ENCODE results near the gene RAPGEF6.

Gene RAPGEF6

DNA sequence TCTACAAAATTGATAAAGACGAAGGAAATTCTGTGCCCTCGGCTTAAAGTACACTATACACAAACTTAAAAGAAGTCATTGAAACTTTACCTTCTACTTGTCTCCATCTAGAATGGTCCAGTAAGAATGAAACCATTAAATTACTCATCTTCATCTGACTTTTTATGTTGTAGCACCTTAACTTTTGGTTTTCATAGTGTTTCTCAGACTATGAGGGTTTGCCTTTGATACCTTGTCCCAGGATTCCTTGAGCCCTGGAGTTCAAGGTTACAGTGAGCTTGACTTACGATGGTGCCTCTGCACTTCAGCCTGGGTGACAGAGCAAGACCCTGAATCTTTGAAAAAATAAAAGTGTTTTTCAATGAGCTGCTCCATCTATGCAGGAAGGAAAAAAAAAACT, 239.0 kb downstream of the RAPGEF6 start:
- DNase-seq (ENCODE audit: low spot score) = peak; percentile 56
- TF ChIP-seq, protein P1, sequence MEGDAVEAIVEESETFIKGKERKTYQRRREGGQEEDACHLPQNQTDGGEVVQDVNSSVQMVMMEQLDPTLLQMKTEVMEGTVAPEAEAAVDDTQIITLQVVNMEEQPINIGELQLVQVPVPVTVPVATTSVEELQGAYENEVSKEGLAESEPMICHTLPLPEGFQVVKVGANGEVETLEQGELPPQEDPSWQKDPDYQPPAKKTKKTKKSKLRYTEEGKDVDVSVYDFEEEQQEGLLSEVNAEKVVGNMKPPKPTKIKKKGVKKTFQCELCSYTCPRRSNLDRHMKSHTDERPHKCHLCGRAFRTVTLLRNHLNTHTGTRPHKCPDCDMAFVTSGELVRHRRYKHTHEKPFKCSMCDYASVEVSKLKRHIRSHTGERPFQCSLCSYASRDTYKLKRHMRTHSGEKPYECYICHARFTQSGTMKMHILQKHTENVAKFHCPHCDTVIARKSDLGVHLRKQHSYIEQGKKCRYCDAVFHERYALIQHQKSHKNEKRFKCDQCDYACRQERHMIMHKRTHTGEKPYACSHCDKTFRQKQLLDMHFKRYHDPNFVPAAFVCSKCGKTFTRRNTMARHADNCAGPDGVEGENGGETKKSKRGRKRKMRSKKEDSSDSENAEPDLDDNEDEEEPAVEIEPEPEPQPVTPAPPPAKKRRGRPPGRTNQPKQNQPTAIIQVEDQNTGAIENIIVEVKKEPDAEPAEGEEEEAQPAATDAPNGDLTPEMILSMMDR (IDR thresholded peaks at IDR 0.05; ENCODE audit: extremely low read depth, missing control alignments) = no peak

DNA sequence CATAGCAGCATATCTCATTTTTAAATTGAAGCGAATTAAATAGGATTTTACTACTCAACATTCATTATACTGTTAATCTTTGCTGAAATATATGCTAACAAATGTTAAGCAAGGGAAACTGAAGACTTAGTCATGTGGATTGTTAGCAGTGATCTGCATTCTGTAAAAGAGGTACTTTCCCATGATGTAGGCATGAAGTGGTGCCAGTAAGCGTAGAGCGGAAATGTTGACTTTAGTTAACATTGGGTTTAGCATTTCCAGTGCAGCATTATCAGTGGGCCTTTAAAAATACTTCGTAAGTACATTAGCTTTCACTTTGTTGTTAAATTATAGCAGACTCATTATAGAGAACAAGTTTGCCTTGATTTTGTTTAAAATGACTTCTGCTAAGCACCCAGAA, 240.9 kb downstream of the RAPGEF6 start:
- DNase-seq (ENCODE audit: low spot score) = peak; percentile 39
- TF ChIP-seq, protein P1 (IDR thresholded peaks at IDR 0.05; ENCODE audit: extremely low read depth, missing control alignments) = no peak

GRCh38 chr5:131393498-131393968, 241.5 kb downstream of the RAPGEF6 start:
- no peak for DNase-seq (ENCODE audit: low spot score)
- TF ChIP-seq, protein P1 (IDR thresholded peaks at IDR 0.05; ENCODE audit: extremely low read depth, missing control alignments) = no peak

GRCh38 chr5:131392466-131393095, 242.4 kb downstream of the RAPGEF6 start:
- TF ChIP-seq, protein P1 (IDR thresholded peaks at IDR 0.05; ENCODE audit: extremely low read depth, missing control alignments) = no peak
- DNase-seq (ENCODE audit: low spot score) = no peak

DNA sequence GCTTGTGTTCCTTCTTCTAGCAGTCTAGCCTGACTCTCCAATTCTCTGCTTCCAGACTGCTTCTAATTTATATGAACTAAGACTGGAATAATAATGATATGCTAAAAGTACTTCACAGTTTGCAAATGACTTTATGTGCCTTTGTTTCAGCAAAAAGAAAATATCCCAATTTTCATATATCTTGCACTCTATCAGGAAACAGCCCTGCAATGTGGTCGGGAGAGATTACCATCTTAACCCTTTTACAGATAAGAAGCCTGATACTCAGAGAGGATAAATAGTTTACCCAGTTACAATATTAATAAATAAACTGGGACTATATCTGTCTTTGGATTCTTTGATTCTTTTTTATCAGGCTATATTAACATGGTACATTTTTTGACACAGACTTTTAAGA, 245.2 kb downstream of the RAPGEF6 start:
- no peak for DNase-seq (ENCODE audit: low spot score)
- TF ChIP-seq, protein P1 (IDR thresholded peaks at IDR 0.05; ENCODE audit: extremely low read depth, missing control alignments) = no peak

GRCh38 chr5:131389096-131389868, 245.7 kb downstream of the RAPGEF6 start:
- no peak for DNase-seq (ENCODE audit: low spot score)
- TF ChIP-seq, protein P1 (IDR thresholded peaks at IDR 0.05; ENCODE audit: extremely low read depth, missing control alignments) = no peak

GRCh38 chr5:131387255-131387654, 247.8 kb downstream of the RAPGEF6 start:
- TF ChIP-seq, protein P1 (IDR thresholded peaks at IDR 0.05; ENCODE audit: extremely low read depth, missing control alignments) = no peak

More at GRCh38 chr5:131387255-131387654, 247.8 kb downstream of the RAPGEF6 start:
- no peak for DNase-seq (ENCODE audit: low spot score)

Measured in GM20000 (cell line).